GM20000 (cell line): Measurements from ENCODE around the gene SIX1.

Experiments used
- DNase-seq: peaks from one replicate; pipeline ENCODE4 v3.0.0; 2012; ENCODE audit warnings: low spot score
- CTCF ChIP-seq: IDR thresholded peaks from 2 replicates; pipeline ENCODE4 v1.5.1; 2012; ENCODE audit warnings: mild to moderate bottlenecking, control low read depth; ENCODE audit errors: extremely low read depth, missing control alignments

The SIX1 gene

GRCh38 chr14:60639674-60640073, 9.6 kb downstream of the SIX1 start:
- TF ChIP-seq CTCF = no peak
- DNase-seq = no peak

GRCh38 chr14:60637479-60638315, 11.6 kb downstream of the SIX1 start:
- DNase-seq = peak; percentile 25
- no peak for TF ChIP-seq CTCF

GRCh38 chr14:60636879-60637478, 12.3 kb downstream of the SIX1 start:
- TF ChIP-seq CTCF = no peak
- DNase-seq = no peak

GRCh38 chr14:60634153-60634552, 15.1 kb downstream of the SIX1 start:
- TF ChIP-seq CTCF = no peak
- DNase-seq = no peak

GRCh38 chr14:60632777-60633176, 16.5 kb downstream of the SIX1 start:
- no peak for TF ChIP-seq CTCF

GRCh38 chr14:60632257-60632656, 17.0 kb downstream of the SIX1 start:
- DNase-seq = no peak
- TF ChIP-seq CTCF = no peak

More at GRCh38 chr14:60632777-60633176, 16.5 kb downstream of the SIX1 start:
- no peak for DNase-seq

- TF ChIP-seq CTCF = no peak
- no peak for DNase-seq
Measured at GRCh38 chr14:60631842-60632241, 17.4 kb downstream of the SIX1 start.
